GM19239 (cell line): ENCODE data around the gene PTGDR2.
"Not testable (repeated sequence)": the region's sequence is repeated elsewhere in the genome, so short reads cannot be mapped to it uniquely, and the experiment has no call there.

ENCODE experiments used
- DNase-seq: peaks from one replicate; pipeline ENCODE4 v3.0.0; 2011; ENCODE audit warnings: low spot score; ENCODE audit not compliant: insufficient read length
- FAIRE-seq: peaks from 2 replicates; lab custom pipeline; 2011; peaks lifted over from hg19 to GRCh38; lab: Jason Lieb, UNC

PTGDR2 gene

GRCh38 chr11:60844045-60844869 lies 11.5 kb downstream of the PTGDR2 start:
- FAIRE-seq (no peak), DNase-seq (no peak)

- no peak for FAIRE-seq
Observed at GRCh38 chr11:60842668-60843600, 12.8 kb downstream of the PTGDR2 start.

GRCh38 chr11:60841797-60842667 lies 13.7 kb downstream of the PTGDR2 start, which contains the start of gene CCDC86:
CCDC86 (plus strand) TSS chr11:60842113; CDS start chr11:60842125, 12 bp downstream.
- FAIRE-seq (peak; percentile 95), DNase-seq (peak; percentile 97)

More at GRCh38 chr11:60842668-60843600, 12.8 kb downstream of the PTGDR2 start:
- DNase-seq = no peak

- DNase-seq (no peak), FAIRE-seq (no peak)
Observed at GRCh38 chr11:60840470-60841430, 15.0 kb downstream of the PTGDR2 start.

GRCh38 chr11:60838132-60838531 lies 17.6 kb downstream of the PTGDR2 start:
- DNase-seq = no peak
- no peak for FAIRE-seq

- DNase-seq (no peak), FAIRE-seq (no peak)
Observed at GRCh38 chr11:60836866-60837515, 18.8 kb downstream of the PTGDR2 start.

GRCh38 chr11:60835534-60835846 lies 20.3 kb downstream of the PTGDR2 start:
- no peak for FAIRE-seq
- DNase-seq = no peak

- DNase-seq = no peak
- no peak for FAIRE-seq
Observed at GRCh38 chr11:60834742-60835533, 20.8 kb downstream of the PTGDR2 start.

GRCh38 chr11:60831501-60832079 lies 24.2 kb downstream of the PTGDR2 start:
- FAIRE-seq (no peak), DNase-seq (no peak)

GRCh38 chr11:60831143-60831500 lies 24.6 kb downstream of the PTGDR2 start:
- DNase-seq = peak; percentile 78
- no peak for FAIRE-seq

GRCh38 chr11:60830478-60831142 lies 25.1 kb downstream of the PTGDR2 start:
- FAIRE-seq (peak; percentile 87), DNase-seq (no peak)

- DNase-seq (no peak), FAIRE-seq (no peak)
Observed at GRCh38 chr11:60825790-60826189, 30.0 kb downstream of the PTGDR2 start.

- FAIRE-seq (no peak), DNase-seq (no peak)
Observed at GRCh38 chr11:60825118-60825517, 30.6 kb downstream of the PTGDR2 start.

- not testable (repeated sequence) for DNase-seq, FAIRE-seq
Observed at GRCh38 chr11:60823745-60824306, 31.9 kb downstream of the PTGDR2 start.

- DNase-seq = no peak
- FAIRE-seq = no peak
Observed at GRCh38 chr11:60821827-60822599, 33.7 kb downstream of the PTGDR2 start.

GRCh38 chr11:60818057-60818456 lies 37.7 kb downstream of the PTGDR2 start:
- no peak for FAIRE-seq
- no peak for DNase-seq
